Progenitor cell of endocrine pancreas (in vitro differentiated cells): ENCODE measurements around the gene TRPC4AP. TPM values are rescaled to one million over a fixed set of nuclear protein-coding genes. Genes with fewer than 3 reads are reported as not detected.

Source experiments
- DNase-seq: peaks from one replicate; pipeline ENCODE4 v3.0.0; 2021; ENCODE audit warnings: low spot score; ENCODE audit not compliant: unreplicated experiment
- H3K27ac Mint-ChIP-seq: 2 replicates; pipeline ENCODE4 v1.8.0; 2021; ENCODE audit warnings: mild to moderate bottlenecking, moderate library complexity, mixed read lengths
- H3K27me3 Mint-ChIP-seq: 2 replicates; pipeline ENCODE4 v1.8.0; 2021; ENCODE audit warnings: mixed read lengths
- H3K36me3 Mint-ChIP-seq: 2 replicates; pipeline ENCODE4 v1.8.0; 2022; ENCODE audit warnings: mixed read lengths; ENCODE audit not compliant: insufficient read depth
- H3K4me1 Mint-ChIP-seq: 2 replicates; pipeline ENCODE4 v1.8.0; 2021; ENCODE audit warnings: low read depth, mixed read lengths
- H3K4me3 Mint-ChIP-seq: 2 replicates; pipeline ENCODE4 v1.8.0; 2021; ENCODE audit warnings: low read depth, mild to moderate bottlenecking, moderate library complexity, mixed read lengths
- H3K9me3 Mint-ChIP-seq: 2 replicates; pipeline ENCODE4 v1.8.0; 2021; ENCODE audit warnings: low read depth, mixed read lengths
- CTCF ChIP-seq: fragments of 200-600 bp; sonication (generic); IDR thresholded peaks from one replicate; pipeline ENCODE4 v1.5.0; 2021; ENCODE audit warnings: antibody characterized with exemption, mild to moderate bottlenecking; ENCODE audit not compliant: unreplicated experiment
- total RNA-seq: library from RNA; stranded (reverse); gene quantifications from 2 replicates; pipeline ENCODE4 v1.2.1, GENCODE V29; 2021

TRPC4AP gene
- total RNA-seq, 1 donor from 2014 or later: 122 TPM

- no peak for DNase-seq
- Mint-ChIP-seq H3K9me3 (no peaks in the 10 kb centered on the region), H3K4me3 (no peak overlapping the region), H3K36me3 (peaks cover 35% of the 10 kb centered on the region), H3K27ac (no peak overlapping the region), H3K4me1 (no peaks in the 10 kb centered on the region), H3K27me3 (no peaks in the 10 kb centered on the region)
- TF ChIP-seq CTCF: no peak
These were observed 41.1 kb upstream of the TRPC4AP start for GRCh38 chr20:35133735-35134134.

GRCh38 chr20:35133031-35133430, 40.4 kb upstream of the TRPC4AP start:
- Mint-ChIP-seq H3K9me3 (no peaks in the 10 kb centered on the region), H3K36me3 (peaks cover 33% of the 10 kb centered on the region), H3K27ac (no peak overlapping the region), H3K27me3 (no peaks in the 10 kb centered on the region), H3K4me3 (no peak overlapping the region), H3K4me1 (no peaks in the 10 kb centered on the region)
- DNase-seq: no peak
- TF ChIP-seq CTCF: no peak

- no peak overlapping the region for H3K27ac Mint-ChIP-seq
These were observed 39.3 kb upstream of the TRPC4AP start for GRCh38 chr20:35131934-35132333.

GRCh38 chr20:35129647-35130069, 37.1 kb upstream of the TRPC4AP start:
- no peaks in the 10 kb centered on the region for H3K27me3 Mint-ChIP-seq
- no peak for DNase-seq
- no peaks in the 10 kb centered on the region for H3K4me1 Mint-ChIP-seq
- no peak for TF ChIP-seq CTCF
- H3K9me3 Mint-ChIP-seq: no peaks in the 10 kb centered on the region
- no peak overlapping the region for H3K27ac Mint-ChIP-seq
- H3K36me3 Mint-ChIP-seq: peaks cover 36% of the 10 kb centered on the region
- H3K4me3 Mint-ChIP-seq: no peak overlapping the region

More at GRCh38 chr20:35131934-35132333, 39.3 kb upstream of the TRPC4AP start:
- no peaks in the 10 kb centered on the region for H3K9me3 Mint-ChIP-seq
- no peak overlapping the region for H3K4me3 Mint-ChIP-seq
- H3K36me3 Mint-ChIP-seq: peaks cover 31% of the 10 kb centered on the region
- no peak for TF ChIP-seq CTCF
- DNase-seq: no peak
- H3K4me1 Mint-ChIP-seq: no peaks in the 10 kb centered on the region
- no peaks in the 10 kb centered on the region for H3K27me3 Mint-ChIP-seq

- H3K36me3 Mint-ChIP-seq: peaks cover 33% of the 10 kb centered on the region
- no peaks in the 10 kb centered on the region for H3K27me3 Mint-ChIP-seq
- no peak for TF ChIP-seq CTCF
These were observed 33.1 kb upstream of the TRPC4AP start for GRCh38 chr20:35125753-35126152.

More at GRCh38 chr20:35125753-35126152, 33.1 kb upstream of the TRPC4AP start:
- DNase-seq: no peak
- Mint-ChIP-seq H3K4me1 (no peaks in the 10 kb centered on the region), H3K9me3 (no peaks in the 10 kb centered on the region), H3K27ac (no peak overlapping the region), H3K4me3 (no peak overlapping the region)
